SH-SY5Y (cell line): ENCODE results near the gene ZNF513.

Source experiments
- GATA2 ChIP-seq: IDR thresholded peaks from 2 replicates; pipeline ENCODE4 v1.6.1; 2011; ENCODE audit warnings: mild to moderate bottlenecking, low read depth, low read length
- GATA3 ChIP-seq: IDR thresholded peaks from 2 replicates; pipeline ENCODE4 v1.6.1; 2011; ENCODE audit warnings: low read depth, mild to moderate bottlenecking, low read length, moderate library complexity

The ZNF513 gene

DNA sequence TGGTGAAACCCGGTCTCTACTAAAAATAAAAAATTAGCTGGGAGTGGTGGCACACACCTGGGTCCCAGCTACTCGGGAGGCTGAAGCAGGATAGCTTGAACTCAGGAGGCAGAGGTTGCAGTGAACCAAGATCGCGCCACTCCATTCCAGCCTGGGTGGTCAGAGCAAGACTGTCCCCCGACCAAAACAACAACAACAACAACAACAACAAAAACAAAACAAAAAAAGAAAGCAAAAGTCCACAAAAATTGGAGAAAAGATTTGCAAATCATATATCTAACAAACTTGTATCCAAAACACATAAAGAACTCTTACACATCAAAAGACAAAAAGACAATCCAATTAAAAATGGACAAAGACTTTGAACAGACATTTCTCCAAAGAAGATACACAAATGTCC, 18.4 kb upstream of the ZNF513 start:
- TF ChIP-seq GATA2 (no peak), GATA3 (no peak)

DNA sequence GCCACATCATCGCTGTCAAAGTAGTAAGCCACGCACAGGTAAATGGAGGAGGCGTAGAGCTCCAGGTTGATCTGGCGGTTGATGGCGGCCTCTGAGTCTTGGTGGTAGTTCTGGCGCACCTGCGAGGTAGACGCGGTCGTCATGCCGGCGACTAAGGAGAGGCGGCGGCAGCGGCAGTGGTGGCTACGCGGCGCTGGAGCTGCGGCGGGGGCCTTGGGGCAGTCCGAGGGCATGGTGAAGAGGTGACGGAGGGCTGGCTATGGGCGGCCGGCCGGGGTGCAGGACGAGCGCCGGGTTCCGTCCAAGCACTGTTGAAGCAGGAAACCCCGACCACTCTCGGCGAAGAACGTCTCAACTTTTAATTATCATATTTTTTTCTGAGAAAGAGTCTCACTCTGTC, 12.7 kb upstream of the ZNF513 start:
- TF ChIP-seq GATA3 (no peak), GATA2 (no peak)

DNA sequence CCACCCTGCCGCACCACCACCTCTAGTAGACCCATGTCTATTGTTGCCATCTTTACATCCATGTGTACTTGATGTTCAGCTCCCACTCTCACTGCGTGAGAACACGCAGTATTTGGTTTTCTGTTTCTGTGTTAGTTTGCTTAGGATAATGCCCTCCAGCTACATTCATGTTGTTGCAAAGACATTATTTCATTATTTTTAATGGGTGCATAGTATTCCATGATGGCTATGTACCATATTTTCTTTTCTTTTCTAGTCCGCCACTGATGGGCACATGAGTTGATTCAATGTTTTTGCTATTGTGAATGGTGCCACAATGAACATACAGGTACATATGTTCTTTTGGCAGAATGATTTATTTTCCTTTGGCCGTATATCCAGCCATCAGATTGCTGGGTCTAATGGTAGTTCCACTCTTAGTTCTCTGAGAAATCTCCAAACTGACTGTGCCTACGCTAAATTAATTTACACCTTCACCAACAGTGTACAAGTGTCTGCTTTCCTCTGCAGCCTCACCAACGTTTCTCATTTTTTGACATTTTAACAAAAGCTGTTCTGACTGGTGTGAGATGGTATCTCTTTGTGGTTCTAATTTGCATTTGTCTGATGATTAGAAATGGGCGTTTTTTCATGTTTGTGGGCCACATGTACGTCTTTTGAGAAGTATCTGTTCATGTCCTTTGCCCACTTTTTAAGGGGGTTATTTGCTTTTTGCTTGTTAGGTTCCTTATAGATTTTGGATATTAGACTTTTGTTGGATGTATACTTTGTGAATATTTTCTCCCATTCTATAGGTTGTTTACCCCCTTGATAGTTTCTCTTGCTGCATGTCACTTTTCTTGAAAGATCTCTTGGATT, 10.5 kb upstream of the ZNF513 start:
- no peak for TF ChIP-seq GATA2
- no peak for TF ChIP-seq GATA3

DNA sequence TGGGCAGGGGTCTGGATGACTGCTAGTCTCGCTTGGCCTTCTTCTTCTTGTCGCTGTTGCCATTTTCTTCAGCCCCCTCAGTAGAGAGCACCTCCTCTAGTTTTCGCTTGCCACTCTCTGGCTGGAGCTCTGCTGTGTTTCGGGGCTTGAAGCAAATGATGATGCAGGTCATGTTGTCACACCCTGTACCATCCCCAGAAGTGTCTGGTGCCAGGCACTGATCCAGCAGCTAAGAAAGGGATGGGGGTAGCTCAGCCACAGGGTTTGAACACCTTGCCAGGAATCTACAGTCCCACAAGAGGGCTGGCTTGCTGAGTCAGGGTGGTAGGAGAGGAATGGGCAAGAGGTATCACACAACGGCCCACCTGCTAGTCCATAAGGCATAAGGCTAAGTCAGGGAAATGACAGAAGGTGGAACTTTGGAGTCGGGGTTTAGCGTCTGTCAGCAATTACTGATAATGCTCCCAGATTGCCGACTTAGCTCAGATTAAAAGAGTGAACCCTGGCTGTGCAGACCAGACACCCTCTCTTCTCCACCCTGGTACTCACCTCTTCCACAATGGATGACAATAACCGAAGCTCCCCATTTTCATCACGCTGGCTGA, 1.1 kb upstream of the ZNF513 start:
- no peak for TF ChIP-seq GATA3
- TF ChIP-seq GATA2 = no peak

DNA sequence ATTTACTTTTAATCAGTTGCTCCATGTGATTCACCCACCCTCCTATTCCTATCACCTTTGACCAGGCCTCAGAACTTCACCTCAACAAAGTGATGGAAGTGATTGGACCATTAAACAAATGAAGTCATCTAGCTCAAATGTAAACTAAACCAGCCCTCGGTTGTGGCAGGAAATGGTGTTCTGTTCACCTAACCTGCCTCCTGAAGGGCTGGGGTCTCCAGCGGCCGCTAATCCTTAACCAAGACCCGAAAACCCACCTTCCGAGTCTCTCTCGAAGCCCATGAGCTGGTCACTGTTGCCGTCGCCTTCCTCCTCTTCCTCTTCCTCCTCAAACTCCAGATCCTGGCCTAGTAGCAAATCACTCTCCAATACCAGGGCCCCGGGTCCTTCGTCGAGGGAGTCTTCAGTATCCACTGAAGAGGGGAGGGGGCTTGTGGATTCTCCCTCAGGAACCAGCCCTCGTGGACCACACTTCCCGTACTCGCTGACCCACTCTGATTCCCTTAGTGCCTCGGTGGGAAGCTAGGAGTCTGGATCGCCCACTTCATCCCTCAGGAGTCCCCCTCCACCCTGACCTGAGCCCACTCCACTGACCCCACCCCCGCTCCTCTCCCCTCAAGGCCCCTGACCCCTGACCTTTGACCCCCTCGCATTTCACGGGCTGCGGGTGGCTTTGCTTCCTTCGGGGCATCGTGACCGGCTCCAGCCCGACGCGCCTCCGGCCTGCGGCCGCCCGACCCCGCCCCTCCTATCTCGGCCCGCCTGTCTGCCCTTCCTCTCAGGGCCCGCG, 503 bp downstream of the ZNF513 start:
- TF ChIP-seq GATA2 (no peak), GATA3 (no peak)

DNA sequence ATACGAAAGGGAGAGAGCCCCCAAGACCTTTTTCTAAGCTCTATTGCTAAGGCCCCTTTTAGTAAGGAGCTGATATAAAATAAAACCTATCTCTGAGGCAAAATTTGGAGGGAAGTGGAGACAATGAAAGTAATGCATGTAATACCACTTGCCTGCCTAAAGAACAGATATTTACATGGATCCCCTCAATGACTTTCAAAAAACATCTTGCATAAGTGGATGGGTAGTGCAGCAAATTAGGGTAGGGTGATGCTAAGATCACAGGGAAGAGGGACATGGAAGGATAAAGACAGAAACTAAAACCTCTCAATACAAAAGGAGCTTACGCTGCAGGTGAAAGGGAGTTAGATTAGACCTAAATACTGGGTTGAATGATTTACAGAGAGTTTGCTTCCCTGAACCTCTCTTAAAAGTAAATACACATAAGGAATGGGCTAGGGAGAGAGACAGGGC, 1.1 kb downstream of the ZNF513 start:
- no peak for TF ChIP-seq GATA2
- no peak for TF ChIP-seq GATA3

DNA sequence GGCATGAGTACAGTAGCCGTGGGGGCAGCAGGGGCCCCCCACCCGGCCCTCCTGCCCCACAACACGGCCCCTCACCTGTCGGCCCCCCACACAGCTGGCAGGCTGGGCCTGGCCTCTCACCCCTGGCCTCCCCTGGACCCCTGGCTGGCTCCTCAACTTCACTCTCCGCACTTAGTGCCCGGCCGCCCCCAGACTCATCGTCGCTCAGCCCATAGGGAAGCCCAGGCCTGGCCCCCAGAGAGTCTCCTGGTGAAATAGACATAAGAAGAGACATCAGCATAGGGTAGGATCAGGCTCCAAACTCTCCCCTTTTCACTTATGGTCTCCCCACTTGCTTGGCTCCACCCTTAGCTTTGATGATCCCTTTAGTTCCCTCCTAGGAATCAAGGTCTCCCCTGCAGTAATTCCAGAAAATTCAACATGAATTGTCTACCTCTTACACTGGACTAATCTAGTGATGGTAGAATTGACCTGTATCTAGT, 1.7 kb downstream of the ZNF513 start:
- no peak for TF ChIP-seq GATA2
- TF ChIP-seq GATA3 = no peak

DNA sequence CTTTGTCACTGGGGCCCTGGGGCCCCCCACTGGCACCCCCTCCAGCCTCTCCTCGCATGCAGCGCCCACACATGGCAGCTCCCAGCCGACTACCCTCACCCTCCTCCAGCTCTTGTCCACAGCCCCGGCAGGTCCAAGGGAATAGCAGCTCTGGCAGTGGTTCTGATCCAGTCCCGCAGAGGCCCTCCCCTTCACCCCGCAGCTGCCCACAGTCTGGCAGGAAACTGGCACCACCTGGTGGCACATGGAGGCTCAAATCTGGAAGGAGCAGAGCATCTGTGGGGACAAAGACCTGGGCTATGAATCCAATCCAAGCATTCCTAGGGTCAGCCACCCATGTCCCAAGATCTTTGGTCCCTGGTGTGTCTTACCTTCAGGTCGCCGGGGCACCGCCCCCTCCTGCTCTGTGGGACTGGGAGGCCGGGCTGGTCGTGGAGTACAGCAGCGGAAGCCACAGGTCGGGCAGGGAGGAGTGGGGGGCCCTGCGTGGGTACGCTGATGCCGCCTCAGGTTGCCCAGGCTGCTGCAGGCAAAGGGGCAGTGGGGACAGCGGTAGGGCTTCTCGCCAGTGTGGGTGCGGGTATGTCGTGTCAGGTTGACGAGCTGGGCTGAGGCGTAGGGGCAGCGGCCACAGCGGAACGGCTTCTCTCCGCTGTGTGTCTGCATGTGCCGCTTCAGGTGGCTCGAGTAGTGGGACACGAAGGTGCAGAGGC, 2.3 kb downstream of the ZNF513 start:
- TF ChIP-seq GATA3 (no peak), GATA2 (no peak)

DNA sequence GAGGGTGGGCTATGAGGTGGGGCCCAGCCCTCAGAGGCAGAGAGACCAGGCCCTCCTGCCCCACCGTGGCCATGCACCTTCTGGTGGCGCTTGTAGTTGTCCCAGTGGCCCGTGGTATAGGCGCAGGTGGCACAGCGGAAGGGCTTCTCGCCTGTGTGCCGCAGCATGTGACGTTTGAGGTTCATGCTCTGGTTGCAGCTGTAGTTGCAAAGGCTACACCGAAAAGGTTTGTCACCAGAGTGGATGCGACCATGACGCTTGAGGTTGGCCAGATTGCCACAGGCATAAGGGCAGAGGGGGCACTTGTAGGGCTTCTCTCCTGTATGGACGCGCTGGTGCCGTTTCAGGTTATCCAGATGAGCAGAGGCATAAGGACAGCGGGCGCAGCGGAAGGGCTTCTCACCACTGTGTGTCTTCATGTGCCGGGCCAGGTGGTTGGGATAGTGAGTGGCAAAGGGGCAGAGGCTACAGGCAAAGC, 2.9 kb downstream of the ZNF513 start:
- TF ChIP-seq GATA3 = no peak
- TF ChIP-seq GATA2 = no peak

DNA sequence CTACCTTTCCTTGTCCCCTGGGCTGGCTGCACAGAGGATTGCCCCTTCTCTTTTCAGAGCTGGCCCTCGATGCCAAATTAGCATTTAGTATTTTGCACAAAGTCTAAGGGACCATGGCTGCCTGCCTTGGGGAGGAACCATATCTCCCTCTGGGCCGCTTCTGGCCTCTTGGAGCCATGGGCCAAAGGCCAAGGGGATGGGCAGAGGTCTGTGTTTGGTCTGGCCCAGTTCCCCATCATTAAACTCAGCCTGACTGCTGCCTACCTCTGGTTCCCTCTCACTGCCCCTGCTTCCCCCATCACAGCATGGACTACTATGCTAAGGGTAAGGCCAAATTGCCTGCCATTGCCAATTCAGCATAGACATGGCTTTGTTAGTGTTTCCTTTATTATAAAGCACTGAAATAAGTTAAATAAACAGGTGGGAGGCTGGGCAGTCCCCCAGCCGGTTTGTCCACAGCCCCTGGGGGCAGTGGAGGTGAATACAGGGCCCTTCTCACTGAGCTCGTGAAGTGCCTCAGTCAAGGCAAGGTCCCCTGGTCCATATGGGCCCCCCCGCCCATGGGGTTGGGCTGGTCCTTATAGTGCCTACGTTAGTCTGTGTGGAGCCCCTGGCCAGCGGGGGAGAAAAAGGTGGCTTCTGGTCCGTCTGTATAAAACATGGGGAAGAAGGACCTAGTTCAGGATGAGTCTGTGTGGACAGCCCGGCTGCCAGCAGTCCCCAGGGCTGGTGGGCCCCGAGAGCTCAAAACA, 3.5 kb downstream of the ZNF513 start:
- TF ChIP-seq GATA3 (no peak), GATA2 (no peak)

DNA sequence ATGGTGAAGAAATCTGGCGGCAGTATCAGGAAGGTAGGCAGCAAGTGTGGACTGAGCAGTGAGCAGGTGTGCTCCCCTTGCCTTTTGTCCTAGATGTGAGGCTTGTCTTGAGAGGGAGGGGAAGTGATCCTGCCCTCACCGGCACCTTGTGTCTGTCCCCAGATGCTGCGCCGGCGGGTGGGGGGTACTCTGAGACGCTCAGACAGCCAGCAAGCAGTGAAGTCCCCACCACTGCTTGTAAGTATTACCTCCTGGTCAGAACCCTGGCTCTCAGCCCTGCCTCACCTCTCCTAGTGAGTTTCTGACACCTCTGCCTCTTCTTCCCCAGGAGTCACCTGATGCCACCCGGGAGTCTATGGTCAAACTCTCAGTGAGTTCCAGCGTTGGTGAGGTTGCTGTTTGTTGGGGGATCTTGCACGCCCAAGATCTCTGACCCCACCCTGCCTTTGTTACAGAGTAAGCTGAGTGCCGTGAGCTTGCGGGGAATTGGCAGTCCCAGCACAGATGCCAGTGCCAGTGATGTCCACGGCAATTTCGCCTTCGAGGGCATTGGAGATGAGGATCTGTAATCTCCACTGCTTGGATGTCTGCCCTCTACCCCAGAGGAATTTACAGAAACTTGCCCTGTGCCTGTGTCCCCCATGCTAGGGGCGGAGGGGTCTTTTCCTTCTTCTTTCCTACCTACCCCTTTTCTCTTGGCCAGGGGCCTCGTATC, 4.2 kb downstream of the ZNF513 start:
- TF ChIP-seq GATA3 = no peak
- no peak for TF ChIP-seq GATA2

DNA sequence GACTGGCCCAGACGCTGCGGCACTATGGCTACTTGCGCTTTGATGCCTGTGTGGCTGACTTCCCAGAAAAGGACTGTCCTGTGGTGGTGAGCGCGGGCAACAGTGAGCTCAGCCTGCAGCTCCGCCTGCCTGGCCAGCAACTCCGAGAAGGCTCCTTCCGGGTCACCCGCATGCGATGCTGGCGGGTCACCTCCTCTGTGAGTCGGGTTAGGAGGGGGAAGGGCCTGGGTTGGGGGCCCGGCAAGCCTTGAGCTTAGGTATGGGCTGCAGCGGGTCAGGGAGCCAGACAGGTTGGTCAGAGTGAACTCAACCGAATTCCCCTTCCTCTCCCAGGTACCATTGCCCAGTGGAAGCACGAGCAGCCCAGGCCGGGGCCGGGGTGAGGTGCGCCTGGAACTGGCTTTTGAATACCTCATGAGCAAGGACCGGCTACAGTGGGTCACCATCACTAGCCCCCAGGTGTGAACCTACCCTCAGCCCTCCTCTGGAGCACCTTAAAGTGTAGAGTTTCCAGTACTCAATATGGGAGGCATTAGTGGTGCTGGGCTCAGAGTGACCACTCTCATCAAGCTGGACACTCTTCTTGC, 4.9 kb downstream of the ZNF513 start:
- TF ChIP-seq GATA3 (no peak), GATA2 (no peak)
